ENCODE measurements around the gene BCAN. TPM values are rescaled to one million over a fixed set of nuclear protein-coding genes. Genes with fewer than 3 reads are reported as not detected.

The BCAN gene
- total RNA-seq, 1 experiment from 2014 or later, result 3.6 TPM

GRCh38 chr1:156707417-156708217 lies 65.7 kb downstream of the BCAN start:
- peaks cover 23% of the 10 kb centered on the region for H3K27me3 Mint-ChIP-seq (ENCODE audit: low read depth)
- peaks cover 4% of the 10 kb centered on the region; the same call in 1 of the 2 replicates for H3K36me3 Mint-ChIP-seq
- DNase-seq (ENCODE audit: low spot score), result peak; percentile 58
- H3K4me1 Mint-ChIP-seq, result peaks cover 71% of the 10 kb centered on the region
- TF ChIP-seq ZNF416 (CRISPR knock-in tag; IDR thresholded peaks at IDR 0.05) (0 out of 2 replicates have a peak, but pooled peaks have one; percentile 22), MAX (CRISPR knock-in tag; IDR thresholded peaks at IDR 0.05) (no peak), ZMAT4 (CRISPR knock-in tag; IDR thresholded peaks at IDR 0.05) (no peak), E2F1 (CRISPR knock-in tag; IDR thresholded peaks at IDR 0.05) (no peak), ATF3 (CRISPR knock-in tag; conservative IDR thresholded peaks at IDR 0.05) (no peak), ERG (CRISPR knock-in tag; IDR thresholded peaks at IDR 0.05) (0 out of 2 replicates have a peak, but pooled peaks have one; percentile 24), CREB1 (CRISPR knock-in tag; IDR thresholded peaks at IDR 0.05) (no peak), NFYB (CRISPR knock-in tag; conservative IDR thresholded peaks at IDR 0.05; ENCODE audit: low read depth) (no peak), CREM (CRISPR knock-in tag; IDR thresholded peaks at IDR 0.05) (no peak), CBFB (CRISPR knock-in tag; IDR thresholded peaks at IDR 0.05; ENCODE audit: low read depth) (0 out of 2 replicates have a peak, but pooled peaks have one; percentile 4), ZNF281 (CRISPR knock-in tag; IDR thresholded peaks at IDR 0.05) (peak; percentile 20; the same call in 1 of the 2 replicates), ELF4 (CRISPR knock-in tag; IDR thresholded peaks at IDR 0.05; ENCODE audit: low read depth) (no peak)
- ChIA-PET POLR2A (interaction anchor here (0.9 to 5.4 kb wide), 15 partner anchors 14 to 83 kb away, joined by 3 to 195 read pairs (median 8); partner anchors contain the start of genes HDGF, ISG20L2, METTL25B and MRPL24), CTCF (interaction anchor here (0.7 to 25.2 kb wide), 22 partner anchors 8 to 227 kb away, joined by 3 to 1553 read pairs (median 16); partner anchors contain the start of genes HAPLN2, INSRR, ISG20L2 and LRRC71)
- H3K27ac Mint-ChIP-seq, result peak overlapping the region; percentile 92
- ATAC-seq, result peak; percentile 10
- peak overlapping the region; percentile 84 for H3K4me3 Mint-ChIP-seq
- no peaks in the 10 kb centered on the region for H3K9me3 Mint-ChIP-seq

- TF ChIP-seq GABPB1 (CRISPR knock-in tag; IDR thresholded peaks at IDR 0.05), result no peak
- 0 out of 2 replicates have a peak, but pooled peaks have one; percentile 7 for TF ChIP-seq ZNF423 (CRISPR knock-in tag; IDR thresholded peaks at IDR 0.05)
- TF ChIP-seq FOXK1 (CRISPR knock-in tag; IDR thresholded peaks at IDR 0.05), result peak; percentile 28; the same call in 1 of the 2 replicates
- TF ChIP-seq FOXP1 (CRISPR knock-in tag; IDR thresholded peaks at IDR 0.05; ENCODE audit: borderline replicate concordance), result peak; percentile 49; the same call in 1 of the 2 replicates
- no peak for TF ChIP-seq E2F5 (CRISPR knock-in tag; IDR thresholded peaks at IDR 0.05)
- ChIA-PET CTCF (interaction anchor here (0.6 to 25.2 kb wide), 15 partner anchors 9 to 366 kb away, joined by 3 to 1553 read pairs (median 4); partner anchors contain the start of genes HAPLN2, INSRR, ISG20L2 and METTL25B), POLR2A (interaction anchor here (0.9 to 5.4 kb wide), 8 partner anchors 13 to 43 kb away, joined by 3 to 195 read pairs (median 8); partner anchors contain the start of genes HDGF, ISG20L2, METTL25B and NES)
- Mint-ChIP-seq H3K9me3 (no peaks in the 10 kb centered on the region), H3K36me3 (0 out of 2 replicates have a peak, but pooled peaks cover under 1% of the 10 kb centered on the region), H3K27me3 (ENCODE audit: low read depth) (peaks cover 21% of the 10 kb centered on the region), H3K4me3 (peak overlapping the region; percentile 84), H3K4me1 (peaks cover 69% of the 10 kb centered on the region), H3K27ac (peak overlapping the region; percentile 92)
- ATAC-seq (peak; percentile 33), DNase-seq (ENCODE audit: low spot score) (peak; percentile 69)
Measured at GRCh38 chr1:156708218-156708661, 66.3 kb downstream of the BCAN start.
